K562 (cell line): ENCODE measurements around the gene GPR142. TPM values are rescaled to one million over a fixed set of nuclear protein-coding genes. Genes with fewer than 3 reads are reported as not detected.

Experiments used
- CBX3 ChIP-seq, 2 experiments: IDR thresholded peaks; 1 replicate in 1 of 2; 2 replicates in 1 of 2; pipeline ENCODE4 v1.6.1; 2012; ENCODE audit warnings: inconsistent platforms in 2 of 2, low read length in 2 of 2, borderline replicate concordance in 1 of 2, control low read depth in 1 of 2
- CC2D1A ChIP-seq: fragments of 450-650 bp; IDR thresholded peaks from 2 replicates; pipeline ENCODE4 v1.6.1; 2017; ENCODE audit warnings: mild to moderate bottlenecking
- CCAR2 ChIP-seq: fragments of 200-400 bp; formaldehyde crosslinking; IDR thresholded peaks from 2 replicates; pipeline ENCODE4 v1.6.1; 2017; ENCODE audit warnings: mild to moderate bottlenecking, low read depth, low read length
- ETV1 ChIP-seq: fragments of 450-650 bp; conservative IDR thresholded peaks from 2 replicates; pipeline ENCODE4 v1.6.1; 2016; ENCODE audit warnings: missing genetic modification characterization, control low read depth, low read depth, missing compliant biosample characterization
- FOS ChIP-seq: IDR thresholded peaks from 3 replicates; pipeline ENCODE4 v1.6.1; 2011; ENCODE audit not compliant: insufficient read length; ENCODE audit errors: extremely low read depth
- GTF2F1 ChIP-seq: IDR thresholded peaks from 2 replicates; pipeline ENCODE4 v1.6.1; 2011; ENCODE audit warnings: low read depth, low read length, improper control_type of control experiment
- KDM2B ChIP-seq: fragments of 250-450 bp; sonication (Bioruptor Pico); IDR thresholded peaks from 2 replicates; pipeline ENCODE4 v1.8.0; 2021; ENCODE audit warnings: mild to moderate bottlenecking, moderate library complexity
- KDM5B ChIP-seq: fragments of 200-600 bp; sonication (generic); IDR thresholded peaks from 2 replicates; pipeline ENCODE4 v1.6.1; 2012; ENCODE audit warnings: low read depth, mild to moderate bottlenecking, moderate library complexity, low read length, control low read depth, inconsistent platforms; ENCODE audit not compliant: insufficient replicate concordance
- MIER1 ChIP-seq: fragments of 450-650 bp; IDR thresholded peaks from 2 replicates; pipeline ENCODE4 v1.6.1; 2016; ENCODE audit warnings: antibody characterized with exemption, mild to moderate bottlenecking, low read depth
- MLLT1 ChIP-seq, 2 experiments: fragments of 450-650 bp; IDR thresholded peaks; 2 replicates each; pipeline ENCODE4 v1.6.1; 2016
- NFXL1 ChIP-seq: fragments of 450-650 bp; formaldehyde crosslinking; IDR thresholded peaks from 2 replicates; pipeline ENCODE4 v1.4.0; 2021; ENCODE audit warnings: mild to moderate bottlenecking
- NR2C1 ChIP-seq, 2 experiments: fragments of 450-650 bp; IDR thresholded peaks; 2 replicates each; pipeline ENCODE4 v1.6.1; 2017; ENCODE audit warnings: mild to moderate bottlenecking in 2 of 2, antibody characterized with exemption in 1 of 2, inconsistent platforms in 1 of 2, missing compliant biosample characterization in 1 of 2, missing genetic modification characterization in 1 of 2
- PTBP1 ChIP-seq: fragments of 200-400 bp; formaldehyde crosslinking; IDR thresholded peaks from 2 replicates; pipeline ENCODE4 v1.6.1; 2017; ENCODE audit warnings: low read depth, low read length
- RBM15 ChIP-seq: fragments of 200-400 bp; formaldehyde crosslinking; IDR thresholded peaks from 2 replicates; pipeline ENCODE4 v1.6.1; 2018; ENCODE audit warnings: mild to moderate bottlenecking, low read length, moderate library complexity; ENCODE audit not compliant: insufficient read depth
- RCOR1 ChIP-seq, 2 experiments: IDR thresholded peaks; 2 replicates each; pipeline ENCODE4 v1.6.1; 2012; ENCODE audit warnings: low read depth in 2 of 2, low read length in 2 of 2, borderline replicate concordance in 1 of 2, improper control_type of control experiment in 1 of 2
- RERE ChIP-seq: sonication (generic); formaldehyde crosslinking; IDR thresholded peaks from 2 replicates; pipeline ENCODE4 v1.8.0; 2023; ENCODE audit warnings: missing genetic modification reagents, mild to moderate bottlenecking, borderline replicate concordance
- TCFL5 ChIP-seq: fragments of 250-450 bp; sonication (Bioruptor Pico); conservative IDR thresholded peaks from 2 replicates; pipeline ENCODE4 v1.6.1; 2021; ENCODE audit warnings: mild to moderate bottlenecking, moderate library complexity, matching md5 sums
- TFAM ChIP-seq: fragments of 250-450 bp; sonication (Bioruptor Pico); conservative IDR thresholded peaks from 2 replicates; pipeline ENCODE4 v1.5.0; 2021; ENCODE audit warnings: mild to moderate bottlenecking, moderate library complexity
- ZBTB17 ChIP-seq: fragments of 450-650 bp; formaldehyde crosslinking; IDR thresholded peaks from 2 replicates; pipeline ENCODE4 v1.4.0; 2020; ENCODE audit warnings: mild to moderate bottlenecking
- ZFP30 ChIP-seq: fragments of 250-450 bp; sonication (Bioruptor Pico); IDR thresholded peaks from 2 replicates; pipeline ENCODE4 v1.8.0; 2022; ENCODE audit warnings: moderate library complexity, mild to moderate bottlenecking, inconsistent platforms, borderline replicate concordance
- ZNF408 ChIP-seq: fragments of 250-450 bp; sonication (Bioruptor Pico); IDR thresholded peaks from 2 replicates; pipeline ENCODE4 v1.4.0; 2020; ENCODE audit warnings: low read depth, mild to moderate bottlenecking, moderate library complexity
- ZNF445 ChIP-seq: fragments of 250-450 bp; sonication (Bioruptor Pico); IDR thresholded peaks from 2 replicates; pipeline ENCODE4 v1.4.0; 2020; ENCODE audit warnings: low read depth, mild to moderate bottlenecking, moderate library complexity
- ZNF561 ChIP-seq: fragments of 450-650 bp; formaldehyde crosslinking; conservative IDR thresholded peaks from 2 replicates; pipeline ENCODE4 v1.4.0; 2020; ENCODE audit warnings: mild to moderate bottlenecking, moderate library complexity
- ZNF695 ChIP-seq: fragments of 450-650 bp; formaldehyde crosslinking; IDR thresholded peaks from 2 replicates; pipeline ENCODE4 v1.4.0; 2020; ENCODE audit warnings: mild to moderate bottlenecking, moderate library complexity
- ZZZ3 ChIP-seq: fragments of 450-650 bp; IDR thresholded peaks from 2 replicates; pipeline ENCODE4 v1.6.1; 2016; ENCODE audit warnings: antibody characterized with exemption, mild to moderate bottlenecking, moderate library complexity
- polyA plus RNA-seq, 8 experiments: library from polyadenylated mRNA; depleted of rRNA in 4 of 8; stranded (reverse) in 5 of 8; unstranded in 3 of 8; fragments of >200 nt; fragmentation: Nextera tagmentation in 2 of 8; fragmentation: Illumina TruSeq in 1 of 8; extraction: Ambion mirVana in 2 of 8; extraction: Trizol in 1 of 8; gene quantifications; 2 replicates each; pipeline versions ENCODE4 v1.2.1 to v1.2.3, GENCODE V29; 2011 to 2014; ENCODE audit warnings: inconsistent platforms in 1 of 8, missing spikeins in 1 of 8
- total RNA-seq, 7 experiments: library from RNA; depleted of rRNA in 6 of 7; stranded (reverse); fragments of >200 nt in 6 of 7; fragmentation: Illumina TruSeq in 2 of 7; extraction: Trizol in 2 of 7; gene quantifications; 2 replicates each; pipeline versions ENCODE4 v1.2.1 to v1.2.3, GENCODE V29; 2011 to 2021; ENCODE audit warnings: low replicate concordance in 1 of 7

GPR142 gene
- total and polyA plus RNA-seq, 9 of the 15 experiments (the other 6 are each of a cell fraction or from before 2014, with no cell fraction given), result not detected

DNA sequence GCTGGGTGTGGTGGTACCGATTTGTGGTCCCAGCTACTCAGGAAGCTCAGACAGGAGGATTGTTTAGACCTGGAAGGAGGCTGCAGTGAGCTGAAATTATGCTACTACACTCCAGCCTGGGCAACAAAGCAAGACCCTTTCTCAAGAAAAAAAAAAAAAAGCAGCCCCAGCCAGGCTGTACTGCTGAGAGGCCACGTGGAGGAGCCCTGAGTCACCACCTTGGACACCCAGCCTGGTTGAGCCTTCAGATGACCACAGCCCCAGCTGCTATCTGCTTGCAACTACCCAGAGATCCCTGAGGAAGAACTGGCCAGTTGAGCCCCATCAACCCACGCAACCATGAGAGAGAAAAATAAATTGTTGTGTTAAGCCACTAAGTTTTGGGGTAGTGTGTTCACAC is 41.0 kb downstream of the GPR142 start (continued):
- no peak for TF ChIP-seq RERE
- TF ChIP-seq CCAR2, result no peak
- peak in 1 of 2 experiments; percentile 31; a peak in 1 of 3 replicates for TF ChIP-seq CBX3 (IDR thresholded peaks at IDR 0.05; ENCODE audit: borderline replicate concordance in 1 of 2, low read length in 2 of 2)
- no peak for TF ChIP-seq PTBP1
- TF ChIP-seq CC2D1A, result no peak
- TF ChIP-seq RCOR1 (IDR thresholded peaks at IDR 0.05; ENCODE audit: borderline replicate concordance in 1 of 2, low read depth in 2 of 2, low read length in 2 of 2), result peak in 1 of 2 experiments; percentile 26; a peak in 1 of 4 replicates
- TF ChIP-seq ZBTB17, result peak; percentile 22; the same call in 1 of the 2 replicates
- no peak for TF ChIP-seq ZNF445 (CRISPR knock-in tag)
- TF ChIP-seq FOS, result no peak
- TF ChIP-seq ZNF695 (CRISPR knock-in tag), result no peak
- TF ChIP-seq ZNF561 (CRISPR knock-in tag), result no peak
- TF ChIP-seq ZZZ3, result no peak
- TF ChIP-seq RBM15, result no peak
- no peak for TF ChIP-seq MLLT1 (IDR thresholded peaks at IDR 0.05)
- TF ChIP-seq ZFP30, result no peak
- no peak for TF ChIP-seq TFAM (CRISPR knock-in tag)
- TF ChIP-seq GTF2F1, result no peak
- no peak for TF ChIP-seq ETV1
- no peak for TF ChIP-seq TCFL5 (CRISPR knock-in tag)
- TF ChIP-seq ZNF408 (CRISPR knock-in tag), result no peak
- no peak for TF ChIP-seq NR2C1 (IDR thresholded peaks at IDR 0.05)
- TF ChIP-seq NR2C1 (tag; IDR thresholded peaks at IDR 0.05), result no peak
- TF ChIP-seq NFXL1 (CRISPR knock-in tag), result no peak
- TF ChIP-seq MIER1, result no peak
- TF ChIP-seq KDM2B (CRISPR knock-in tag), result no peak
- TF ChIP-seq KDM5B, result no peak
